GM23338 (cell line): ENCODE measurements around the gene IQGAP2. TPM values are rescaled to one million over a fixed set of nuclear protein-coding genes. Genes with fewer than 3 reads are reported as not detected.

Source experiments
- ATAC-seq: fragments of 200-7000 bp; cut with Tn5 transposase; 3 replicates; pipeline ENCODE4 v1.9.1; 2020
- DNase-seq: peaks from one replicate; pipeline ENCODE4 v3.0.0-alpha.2; 2015; ENCODE audit warnings: low spot score
- H2AFZ ChIP-seq: fragments of 200-600 bp; sonication (generic); 2 replicates; pipeline ENCODE4 v1.8.0; 2016; ENCODE audit warnings: antibody characterized with exemption, mild to moderate bottlenecking, moderate library complexity
- H3F3A ChIP-seq: fragments of 200-600 bp; sonication (generic); replicated peaks from 2 replicates; pipeline ENCODE4 v1.8.0; 2017; ENCODE audit warnings: antibody characterized with exemption, mixed run types, low read depth
- H3K27ac ChIP-seq: fragments of 200-600 bp; sonication (generic); 2 replicates; pipeline ENCODE4 v1.6.1; 2016; ENCODE audit warnings: low read depth
- H3K27me3 ChIP-seq: fragments of 200-600 bp; sonication (generic); 2 replicates; pipeline ENCODE4 v1.8.0; 2016; ENCODE audit warnings: mild to moderate bottlenecking, mixed run types, moderate library complexity; ENCODE audit not compliant: insufficient read depth
- H3K36me3 ChIP-seq: fragments of 200-600 bp; sonication (generic); 2 replicates; pipeline ENCODE4 v1.8.0; 2016; ENCODE audit warnings: mild to moderate bottlenecking; ENCODE audit not compliant: insufficient read depth
- H3K4me1 ChIP-seq: fragments of 200-600 bp; sonication (generic); 2 replicates; pipeline ENCODE4 v1.8.0; 2016; ENCODE audit warnings: mild to moderate bottlenecking, moderate library complexity; ENCODE audit not compliant: insufficient read depth
- H3K4me2 ChIP-seq: fragments of 200-600 bp; sonication (generic); 2 replicates; pipeline ENCODE4 v1.7.1; 2017; ENCODE audit warnings: mixed run types
- H3K4me3 ChIP-seq: fragments of 200-600 bp; sonication (generic); 2 replicates; pipeline ENCODE4 v1.6.1; 2016; ENCODE audit warnings: mixed run types
- H3K79me2 ChIP-seq: fragments of 200-600 bp; sonication (generic); replicated peaks from 2 replicates; pipeline ENCODE4 v1.8.0; 2017; ENCODE audit warnings: mild to moderate bottlenecking; ENCODE audit not compliant: insufficient read depth
- H3K9me2 ChIP-seq: fragments of 200-600 bp; sonication (generic); 2 replicates; pipeline ENCODE4 v1.8.0; 2017; ENCODE audit not compliant: insufficient read depth
- H4K20me1 ChIP-seq: fragments of 200-600 bp; sonication (generic); replicated peaks from 2 replicates; pipeline ENCODE4 v1.8.0; 2017; ENCODE audit warnings: mild to moderate bottlenecking; ENCODE audit not compliant: insufficient read depth
- H3K27ac Mint-ChIP-seq: 2 replicates; pipeline ENCODE4 v1.8.0; 2020; ENCODE audit warnings: inconsistent platforms, mild to moderate bottlenecking, moderate library complexity, mixed read lengths
- H3K27me3 Mint-ChIP-seq: 3 replicates; pipeline ENCODE4 v1.8.0; 2022; ENCODE audit warnings: low read depth, mild to moderate bottlenecking, moderate library complexity, mixed read lengths, inconsistent platforms; ENCODE audit not compliant: insufficient read depth, poor library complexity
- H3K36me3 Mint-ChIP-seq: 3 replicates; pipeline ENCODE4 v1.8.0; 2021; ENCODE audit warnings: low read depth, mild to moderate bottlenecking, inconsistent platforms, moderate library complexity, mixed read lengths
- H3K4me1 Mint-ChIP-seq: 3 replicates; pipeline ENCODE4 v1.8.0; 2020; ENCODE audit warnings: mild to moderate bottlenecking, inconsistent platforms, mixed read lengths
- H3K4me3 Mint-ChIP-seq: 3 replicates; pipeline ENCODE4 v1.8.0; 2021; ENCODE audit warnings: moderate library complexity, mild to moderate bottlenecking, inconsistent platforms, mixed read lengths
- H3K9me3 Mint-ChIP-seq: 3 replicates; pipeline ENCODE4 v1.8.0; 2020; ENCODE audit warnings: moderate library complexity, mild to moderate bottlenecking, inconsistent platforms, mixed read lengths
- CREB1 ChIP-seq: fragments of 250-450 bp; sonication (Bioruptor Pico); IDR thresholded peaks from 2 replicates; pipeline ENCODE4 v1.5.0; 2020; ENCODE audit warnings: low read depth, mild to moderate bottlenecking, moderate library complexity
- ETS1 ChIP-seq: IDR thresholded peaks from 2 replicates; pipeline ENCODE4 v1.6.1; 2016; ENCODE audit warnings: antibody characterized with exemption
- JUNB ChIP-seq: IDR thresholded peaks from one replicate; pipeline ENCODE4 v1.6.1; 2016; ENCODE audit warnings: antibody characterized with exemption; ENCODE audit not compliant: unreplicated experiment
- POLR2AphosphoS5 ChIP-seq: IDR thresholded peaks from 2 replicates; pipeline ENCODE4 v1.6.1; 2016; ENCODE audit warnings: antibody characterized with exemption, low read depth
- ZNF331 ChIP-seq: fragments of 250-450 bp; sonication (Bioruptor Pico); IDR thresholded peaks from 2 replicates; pipeline ENCODE4 v1.5.0; 2020; ENCODE audit warnings: low read depth, mild to moderate bottlenecking, moderate library complexity
- polyA plus RNA-seq: library from polyadenylated mRNA; unstranded; fragments of >200 nt; fragmentation: Nextera tagmentation; extraction: Ambion mirVana; gene quantifications from 2 replicates; pipeline ENCODE4 v1.2.1, GENCODE V29; 2016
- total RNA-seq: library from RNA; depleted of rRNA; stranded (reverse); fragments of >200 nt; shearing (Covaris generic); gene quantifications from 2 replicates; pipeline ENCODE4 v1.2.3, GENCODE V29; 2014
- TF ChIP-seq, protein P1 (sequence below), 2 experiments: fragments of 200-600 bp in 1 of 2; sonication (generic) in 1 of 2; conservative IDR thresholded peaks; 2 replicates each; pipeline versions ENCODE4 v1.5.1 to v1.6.1; 2016 to 2017; ENCODE audit warnings: antibody characterized with exemption in 2 of 2, low read depth in 2 of 2, mild to moderate bottlenecking in 2 of 2, moderate library complexity in 1 of 2

IQGAP2 gene
- total and polyA plus RNA-seq, 2 experiments from 2014 or later = 60.0 to 86.5 TPM

GRCh38 chr5:76402251-76402885 is 717 bp upstream of the IQGAP2 start:
- peak overlapping the region; percentile 69 for H3K27ac ChIP-seq
- Mint-ChIP-seq H3K4me1 (peaks cover 45% of the 10 kb centered on the region), H3K9me3 (no peaks in the 10 kb centered on the region), H3K27me3 (peaks cover 13% of the 10 kb centered on the region), H3K36me3 (no peaks in the 10 kb centered on the region), H3K27ac (peak overlapping the region; percentile 84; the same call in 1 of the 2 replicates), H3K4me3 (peak overlapping the region; percentile 91)
- H3K79me2 ChIP-seq = peaks cover 34% of the 10 kb centered on the region
- 0 out of 2 replicates have a peak, but pooled peaks cover 5% of the 10 kb centered on the region for H4K20me1 ChIP-seq
- 0 out of 2 replicates have a peak, but pooled peaks cover 4% of the 10 kb centered on the region for H3K36me3 ChIP-seq
- peak overlapping the region; percentile 90 for H3K4me3 ChIP-seq
- 0 out of 2 replicates have a peak, but pooled peaks cover 4% of the 10 kb centered on the region for H3F3A ChIP-seq
- peak overlapping the region; percentile 95 for H2AFZ ChIP-seq
- H3K9me2 ChIP-seq = no peaks in the 10 kb centered on the region; the same call in 1 of the 2 replicates
- ATAC-seq = peak; percentile 26
- peaks cover 33% of the 10 kb centered on the region for H3K4me1 ChIP-seq
- no peaks in the 10 kb centered on the region for H3K27me3 ChIP-seq
- DNase-seq = peak; percentile 83
- peak; percentile 6; the same call in 1 of the 2 replicates for TF ChIP-seq POLR2AphosphoS5
- TF ChIP-seq ETS1 = no peak
- TF ChIP-seq, protein P1, sequence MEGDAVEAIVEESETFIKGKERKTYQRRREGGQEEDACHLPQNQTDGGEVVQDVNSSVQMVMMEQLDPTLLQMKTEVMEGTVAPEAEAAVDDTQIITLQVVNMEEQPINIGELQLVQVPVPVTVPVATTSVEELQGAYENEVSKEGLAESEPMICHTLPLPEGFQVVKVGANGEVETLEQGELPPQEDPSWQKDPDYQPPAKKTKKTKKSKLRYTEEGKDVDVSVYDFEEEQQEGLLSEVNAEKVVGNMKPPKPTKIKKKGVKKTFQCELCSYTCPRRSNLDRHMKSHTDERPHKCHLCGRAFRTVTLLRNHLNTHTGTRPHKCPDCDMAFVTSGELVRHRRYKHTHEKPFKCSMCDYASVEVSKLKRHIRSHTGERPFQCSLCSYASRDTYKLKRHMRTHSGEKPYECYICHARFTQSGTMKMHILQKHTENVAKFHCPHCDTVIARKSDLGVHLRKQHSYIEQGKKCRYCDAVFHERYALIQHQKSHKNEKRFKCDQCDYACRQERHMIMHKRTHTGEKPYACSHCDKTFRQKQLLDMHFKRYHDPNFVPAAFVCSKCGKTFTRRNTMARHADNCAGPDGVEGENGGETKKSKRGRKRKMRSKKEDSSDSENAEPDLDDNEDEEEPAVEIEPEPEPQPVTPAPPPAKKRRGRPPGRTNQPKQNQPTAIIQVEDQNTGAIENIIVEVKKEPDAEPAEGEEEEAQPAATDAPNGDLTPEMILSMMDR (conservative IDR thresholded peaks at IDR 0.05; ENCODE audit: low read depth in 2 of 2) = peak in 1 of 2 experiments; percentile 25; a peak in 1 of 4 replicates
- peak overlapping the region; percentile 80 for H3K4me2 ChIP-seq

GRCh38 chr5:76403766-76404222 is 709 bp downstream of the IQGAP2 start:
- no peak overlapping the region for H3K27ac Mint-ChIP-seq
- Histone ChIP-seq H3K27ac (0 out of 2 replicates have a peak overlapping the region, but pooled peaks have one; percentile 53), H3K9me2 (no peaks in the 10 kb centered on the region; the same call in 1 of the 2 replicates), H3K79me2 (peaks cover 48% of the 10 kb centered on the region), H3K27me3 (no peaks in the 10 kb centered on the region), H3K4me1 (peaks cover 33% of the 10 kb centered on the region), H2AFZ (peak overlapping the region; percentile 95; the same call in 1 of the 2 replicates), H3F3A (0 out of 2 replicates have a peak, but pooled peaks cover 4% of the 10 kb centered on the region), H3K4me2 (peak overlapping the region; percentile 80), H4K20me1 (0 out of 2 replicates have a peak, but pooled peaks cover 5% of the 10 kb centered on the region), H3K36me3 (0 out of 2 replicates have a peak, but pooled peaks cover 4% of the 10 kb centered on the region), H3K4me3 (peak overlapping the region; percentile 90)
- peak; percentile 88 for ATAC-seq
- no peaks in the 10 kb centered on the region for H3K36me3 Mint-ChIP-seq
- H3K4me3 Mint-ChIP-seq = peak overlapping the region; percentile 91
- H3K9me3 Mint-ChIP-seq = no peaks in the 10 kb centered on the region
- TF ChIP-seq POLR2AphosphoS5 = peak; percentile 15; the same call in 1 of the 2 replicates
- TF ChIP-seq CREB1 (CRISPR knock-in tag) = no peak
- TF ChIP-seq, protein P1 (conservative IDR thresholded peaks at IDR 0.05; ENCODE audit: low read depth in 2 of 2) = peak; percentile 60 to 75
- TF ChIP-seq JUNB = no peak
- TF ChIP-seq ETS1 = no peak
- no peak for TF ChIP-seq ZNF331 (CRISPR knock-in tag)
- DNase-seq = peak; percentile 93
- H3K27me3 Mint-ChIP-seq = peaks cover 13% of the 10 kb centered on the region
- H3K4me1 Mint-ChIP-seq = peaks cover 45% of the 10 kb centered on the region
